Measurements from ENCODE around the gene ACTR1A.
A peak's percentile ranks its signal among the peaks of the same experiment; 100 is the strongest.

The ACTR1A gene

GRCh38 chr10:102517553-102517952 lies 15.0 kb upstream of the ACTR1A start:
- no peak for TF ChIP-seq CTCF (conservative IDR thresholded peaks at IDR 0.05; ENCODE audit: control insufficient read depth, insufficient read depth, low read depth, low read length)
- H3K4me3 ChIP-seq (ENCODE audit: control insufficient read depth, low read depth, low read length), result no peak overlapping the region
- peak; percentile 42 for DNase-seq (ENCODE audit: low read depth)

- DNase-seq (ENCODE audit: low read depth), result no peak
- no peak for TF ChIP-seq CTCF (conservative IDR thresholded peaks at IDR 0.05; ENCODE audit: control insufficient read depth, insufficient read depth, low read depth, low read length)
- no peak overlapping the region for H3K4me3 ChIP-seq (ENCODE audit: control insufficient read depth, low read depth, low read length)
These were observed 13.2 kb upstream of the ACTR1A start for GRCh38 chr10:102515724-102516123.

GRCh38 chr10:102514487-102515311 lies 12.2 kb upstream of the ACTR1A start:
- H3K4me3 ChIP-seq (ENCODE audit: control insufficient read depth, low read depth, low read length), result no peak overlapping the region
- no peak for DNase-seq (ENCODE audit: low read depth)
- TF ChIP-seq CTCF (conservative IDR thresholded peaks at IDR 0.05; ENCODE audit: control insufficient read depth, insufficient read depth, low read depth, low read length), result no peak

- no peak for DNase-seq (ENCODE audit: low read depth)
- H3K4me3 ChIP-seq (ENCODE audit: control insufficient read depth, low read depth, low read length), result no peak overlapping the region
- no peak for TF ChIP-seq CTCF (conservative IDR thresholded peaks at IDR 0.05; ENCODE audit: control insufficient read depth, insufficient read depth, low read depth, low read length)
These were observed 9.2 kb upstream of the ACTR1A start for GRCh38 chr10:102511583-102512274.

GRCh38 chr10:102509387-102509786 lies 6.9 kb upstream of the ACTR1A start:
- no peak overlapping the region for H3K4me3 ChIP-seq (ENCODE audit: control insufficient read depth, low read depth, low read length)
- TF ChIP-seq CTCF (conservative IDR thresholded peaks at IDR 0.05; ENCODE audit: control insufficient read depth, insufficient read depth, low read depth, low read length), result no peak
- DNase-seq (ENCODE audit: low read depth), result peak; percentile 77

- TF ChIP-seq CTCF (conservative IDR thresholded peaks at IDR 0.05; ENCODE audit: control insufficient read depth, insufficient read depth, low read depth, low read length), result no peak
- no peak for DNase-seq (ENCODE audit: low read depth)
- no peak overlapping the region for H3K4me3 ChIP-seq (ENCODE audit: control insufficient read depth, low read depth, low read length)
These were observed 6.0 kb upstream of the ACTR1A start for GRCh38 chr10:102508506-102508905.

Data from fibroblast of mammary gland (primary cell).